Body of pancreas (tissue), 4 donors: ENCODE data around the gene SPAG6. TPM values are rescaled to one million over a fixed set of nuclear protein-coding genes. Genes with fewer than 3 reads are reported as not detected.

ENCODE experiments used
- ATAC-seq: fragments of 150-250 bp; one replicate; pipeline ENCODE4 v1.9.1; 2016
- DNase-seq, 4 donors: peaks; one replicate each; pipeline ENCODE4 v3.0.0-alpha.2; 2019
- H3K27ac ChIP-seq, 4 donors: fragments of 200-600 bp; sonication (generic); 1 replicate in 3 of 4; 2 replicates in 1 of 4; pipeline versions ENCODE4 v1.5.1 to v1.6.1; 2016 to 2019; ENCODE audit warnings: mild to moderate bottlenecking in 1 of 4, mixed read lengths in 1 of 4, moderate library complexity in 1 of 4
- H3K27me3 ChIP-seq, 2 donors: fragments of 200-600 bp; sonication (generic); one replicate each; pipeline ENCODE4 v1.6.0; 2016; ENCODE audit warnings: mild to moderate bottlenecking in 1 of 2
- H3K36me3 ChIP-seq, 2 donors: fragments of 200-600 bp; sonication (generic); replicated peaks in 1 of 2; 2 replicates each; pipeline ENCODE4 v1.5.1; 2016; ENCODE audit warnings: low read depth in 2 of 2; ENCODE audit not compliant: insufficient read depth in 1 of 2
- H3K4me1 ChIP-seq: fragments of 200-600 bp; sonication (generic); one replicate; pipeline ENCODE4 v1.6.0; 2016
- H3K4me3 ChIP-seq, 2 donors: fragments of 200-600 bp; sonication (generic); 1 replicate in 1 of 2; 2 replicates in 1 of 2; pipeline ENCODE4 v1.5.1; 2016 to 2019
- H3K9me3 ChIP-seq, 3 donors: fragments of 200-600 bp; sonication (generic); 1 replicate in 2 of 3; 2 replicates in 1 of 3; pipeline ENCODE4 v1.5.1; 2016
- CTCF ChIP-seq, 7 experiments: fragments of 450-650 bp in 4 of 7; fragments of 200-600 bp in 3 of 7; sonication (generic) in 3 of 7; IDR thresholded peaks; one replicate each; pipeline ENCODE4 v1.5.1; 2016 to 2019; ENCODE audit warnings: antibody characterized with exemption in 7 of 7
- POLR2A ChIP-seq, 3 donors: fragments of 450-650 bp; IDR thresholded peaks; one replicate each; pipeline ENCODE4 v1.6.1; 2016; ENCODE audit warnings: antibody characterized with exemption in 3 of 3, mild to moderate bottlenecking in 2 of 3
- WGBS, 2 donors: methylation state at CpG; one replicate each; pipeline ENCODE4 v1.1.5; 2017; 5-methylcytosine and 5-hydroxymethylcytosine counted together
- intact Hi-C: fragments of 100-400 bp; cut with DNase I; formaldehyde crosslinking; loops from one replicate; pipeline ENCODE4 v1.15.1; 2023
- small RNA-seq: library from RNA; depleted of rRNA; stranded (forward); fragments of <200 nt; gene quantifications from one replicate; pipeline ENCODE3, GENCODE V24; 2016
- total RNA-seq, 2 donors: library from RNA; depleted of rRNA; stranded (reverse); fragments of >200 nt; gene quantifications; one replicate each; pipeline ENCODE4 v1.1.0, GENCODE V29; 2016

Gene SPAG6
- total RNA-seq, 2 donors from 2014 or later, result 0.26 TPM; not detected in 1

GRCh38 chr10:22464966-22465629 is 119.8 kb downstream of the SPAG6 start:
- Histone ChIP-seq H3K27ac (no peak overlapping the region), H3K4me1 (no peaks in the 10 kb centered on the region), H3K27me3 (no peaks in the 10 kb centered on the region), H3K36me3 (no peaks in the 10 kb centered on the region), H3K9me3 (no peaks in the 10 kb centered on the region), H3K4me3 (no peak overlapping the region)
- DNase-seq, result no peak
- intact Hi-C loops, result no loop called here
- 91 to 95% methylated on average over 5 of the region's 5 CpGs for WGBS, 2 donors
- no peak for TF ChIP-seq CTCF (IDR thresholded peaks at IDR 0.05)
- no peak for ATAC-seq

- WGBS, 2 donors, result 51 to 59% methylated on average over 3 of the region's 3 CpGs
- no peak overlapping the region for H3K27ac ChIP-seq
- intact Hi-C loops, result no loop called here
- H3K4me3 ChIP-seq, result no peak overlapping the region
- ATAC-seq (no peak), DNase-seq (no peak)
- no peaks in the 10 kb centered on the region for H3K9me3 ChIP-seq
- TF ChIP-seq CTCF (IDR thresholded peaks at IDR 0.05) (no peak), POLR2A (IDR thresholded peaks at IDR 0.05) (no peak)
- H3K4me1 ChIP-seq, result no peaks in the 10 kb centered on the region
- no peaks in the 10 kb centered on the region for H3K36me3 ChIP-seq
- no peaks in the 10 kb centered on the region for H3K27me3 ChIP-seq
These were observed 121.6 kb downstream of the SPAG6 start for GRCh38 chr10:22466763-22467334.

Small RNA genes within 50 kb of the gene (small RNA-seq; reads per million reads assigned to genes)
- not detected for gene AL158211.3

Other genes starting within 250 kb of the SPAG6 start
- gene EBLN1, start 127.5 kb upstream of the SPAG6 start, total RNA-seq, result not detected
- gene COMMD3, start 29.1 kb upstream of the SPAG6 start, total RNA-seq, result 10 to 100 TPM; 14.8 to 32.7 TPM
- gene BMI1, start 24.4 kb upstream of the SPAG6 start, total RNA-seq, result 10 to 100 TPM; 24.7 to 38.7 TPM